GM12891 (cell line): Measurements from ENCODE around the gene ZIC5.

Source experiments
- PAX5 ChIP-seq: IDR thresholded peaks from 2 replicates; pipeline ENCODE4 v1.6.1; 2011; ENCODE audit warnings: low read length, moderate library complexity, mild to moderate bottlenecking; ENCODE audit not compliant: insufficient read depth, severe bottlenecking
- POLR2A ChIP-seq: IDR thresholded peaks from 2 replicates; pipeline ENCODE4 v1.6.1; 2011; ENCODE audit warnings: low read depth, low read length, control low read depth
- POLR2AphosphoS5 ChIP-seq: IDR thresholded peaks from 2 replicates; pipeline ENCODE4 v1.6.1; 2011; ENCODE audit warnings: low read depth, low read length, control low read depth
- POU2F2 ChIP-seq: IDR thresholded peaks from 2 replicates; pipeline ENCODE4 v1.6.1; 2011; ENCODE audit warnings: low read depth, mild to moderate bottlenecking, control low read depth, low read length, moderate library complexity
- TAF1 ChIP-seq: IDR thresholded peaks from 2 replicates; pipeline ENCODE4 v1.6.1; 2011; ENCODE audit warnings: low read depth, low read length, control low read depth

DNA sequence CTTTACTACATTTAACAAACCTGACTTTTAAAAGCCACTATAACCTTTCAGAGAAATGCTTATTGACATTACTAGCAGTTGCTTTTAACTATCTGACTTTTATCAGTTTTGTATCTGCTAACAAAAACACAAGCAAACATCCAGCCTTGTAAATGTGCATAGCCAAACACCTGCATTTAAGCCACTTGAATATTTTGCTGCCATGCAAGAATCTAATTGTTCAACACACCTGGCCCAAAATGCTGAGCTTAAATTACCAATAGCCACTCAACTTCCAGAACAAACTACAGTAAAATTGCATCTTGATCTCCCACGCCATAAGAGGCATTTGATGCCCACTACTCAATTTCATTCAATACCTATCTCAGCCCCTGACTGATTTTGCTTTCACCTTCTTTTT is 9.3 kb downstream of the ZIC5 start:
- TF ChIP-seq POLR2A (no peak), TAF1 (no peak), POU2F2 (no peak), POLR2AphosphoS5 (no peak), PAX5 (no peak)
